ENCODE data around the gene ZP1. TPM values are rescaled to one million over a fixed set of nuclear protein-coding genes. Genes with fewer than 3 reads are reported as not detected.

ZP1 gene
- total RNA-seq, 1 experiment from 2014 or later: not detected

DNA sequence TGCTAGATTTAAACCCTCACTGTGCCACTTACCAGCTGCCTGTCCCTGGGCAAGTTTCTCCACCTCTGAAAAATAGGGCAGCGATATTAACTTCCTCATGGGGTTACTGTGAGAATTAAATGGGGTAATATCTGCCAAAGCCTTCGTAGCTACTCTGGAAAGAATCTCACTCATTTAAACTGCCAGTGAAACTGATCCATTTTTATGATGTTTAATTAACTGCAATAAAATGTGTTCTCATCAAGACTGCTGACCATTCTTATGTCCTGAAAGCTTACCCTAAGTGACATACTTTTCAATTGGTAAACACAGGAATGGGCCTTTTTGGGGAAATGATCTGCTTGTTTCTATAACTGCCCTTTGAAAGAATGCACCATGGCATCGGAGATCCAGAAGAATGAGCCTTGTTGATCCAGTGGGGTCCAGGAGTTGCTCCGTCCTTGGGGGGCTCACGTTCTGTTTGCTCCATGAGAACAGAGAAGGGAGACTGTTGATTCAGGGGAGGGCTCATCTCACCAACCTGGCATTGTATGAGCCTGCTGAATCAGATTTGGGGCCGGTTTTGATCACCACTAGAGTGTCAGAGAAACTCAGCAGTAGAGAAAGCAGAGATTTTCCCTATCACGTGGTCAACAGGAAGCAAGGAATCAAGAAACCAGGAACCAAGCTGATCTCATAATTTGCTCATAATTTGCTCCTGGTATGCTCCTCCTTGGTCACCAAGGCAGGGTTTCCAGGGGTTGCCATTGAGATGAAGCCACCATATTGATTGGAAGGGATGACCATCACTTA is 32.4 kb upstream of the ZP1 start:
- no peak overlapping the region for H3K27ac ChIP-seq (ENCODE audit: low read depth, low read length, poor library complexity, severe bottlenecking)
- peaks cover 5% of the 10 kb centered on the region for H3K27me3 ChIP-seq (replicated peaks; ENCODE audit: insufficient read depth, low read depth, low read length, poor library complexity)
- BruUV-seq (replicated peaks): no TSS peak
- H3K9me3 ChIP-seq (ENCODE audit: low read depth, low read length, poor library complexity, severe bottlenecking): no peaks in the 10 kb centered on the region
- ChIA-PET CTCF (interaction anchor here (1.0 kb wide), 1 partner anchor 64 kb away, joined by 3 read pairs; no protein-coding TSS in a partner anchor), POLR2A (ENCODE audit: low non-redundant PET) (interaction anchor here (0.6 kb wide), 1 partner anchor 26 kb away, joined by 4 read pairs; no protein-coding TSS in a partner anchor)
- TF ChIP-seq, protein P1, sequence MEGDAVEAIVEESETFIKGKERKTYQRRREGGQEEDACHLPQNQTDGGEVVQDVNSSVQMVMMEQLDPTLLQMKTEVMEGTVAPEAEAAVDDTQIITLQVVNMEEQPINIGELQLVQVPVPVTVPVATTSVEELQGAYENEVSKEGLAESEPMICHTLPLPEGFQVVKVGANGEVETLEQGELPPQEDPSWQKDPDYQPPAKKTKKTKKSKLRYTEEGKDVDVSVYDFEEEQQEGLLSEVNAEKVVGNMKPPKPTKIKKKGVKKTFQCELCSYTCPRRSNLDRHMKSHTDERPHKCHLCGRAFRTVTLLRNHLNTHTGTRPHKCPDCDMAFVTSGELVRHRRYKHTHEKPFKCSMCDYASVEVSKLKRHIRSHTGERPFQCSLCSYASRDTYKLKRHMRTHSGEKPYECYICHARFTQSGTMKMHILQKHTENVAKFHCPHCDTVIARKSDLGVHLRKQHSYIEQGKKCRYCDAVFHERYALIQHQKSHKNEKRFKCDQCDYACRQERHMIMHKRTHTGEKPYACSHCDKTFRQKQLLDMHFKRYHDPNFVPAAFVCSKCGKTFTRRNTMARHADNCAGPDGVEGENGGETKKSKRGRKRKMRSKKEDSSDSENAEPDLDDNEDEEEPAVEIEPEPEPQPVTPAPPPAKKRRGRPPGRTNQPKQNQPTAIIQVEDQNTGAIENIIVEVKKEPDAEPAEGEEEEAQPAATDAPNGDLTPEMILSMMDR (conservative IDR thresholded peaks at IDR 0.05; ENCODE audit: low read depth, low read length): no peak
- TF ChIP-seq EZH2 (IDR thresholded peaks at IDR 0.05; ENCODE audit: borderline replicate concordance, low read depth, low read length, poor library complexity, severe bottlenecking): no peak
- H3K36me3 ChIP-seq (ENCODE audit: insufficient read depth, low read length, poor library complexity, severe bottlenecking): no peaks in the 10 kb centered on the region
- H3K4me3 ChIP-seq (ENCODE audit: low read depth, low read length, poor library complexity, severe bottlenecking): no peak overlapping the region
- H3K4me1 ChIP-seq (ENCODE audit: insufficient read depth, low read length, poor library complexity, severe bottlenecking): no peaks in the 10 kb centered on the region
- peak; percentile 42 for DNase-seq (ENCODE audit: low spot score)
- intact Hi-C loops (cut with micrococcal nuclease; ENCODE audit: unreplicated experiment): loop anchor here (5.0 kb wide), 2 partner anchors 72 to 352 kb away; partner anchors contain the start of gene PRPF19

DNA sequence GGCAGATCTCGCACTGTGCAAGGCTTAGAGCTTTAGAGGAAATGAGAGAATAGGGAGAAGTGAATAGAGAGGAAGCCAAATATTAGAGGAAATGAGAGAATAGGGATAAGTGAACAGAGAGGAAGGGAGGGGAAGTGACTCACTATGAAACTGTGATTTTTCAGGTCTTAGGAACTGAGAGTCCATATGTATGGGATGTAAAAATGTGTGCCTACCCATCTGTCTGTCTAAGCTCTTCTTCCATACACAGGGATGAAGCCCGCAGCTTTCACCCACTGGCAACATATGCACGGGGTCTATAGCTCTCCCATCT is 31.9 kb upstream of the ZP1 start:
- Histone ChIP-seq H3K4me3 (ENCODE audit: low read depth, low read length, poor library complexity, severe bottlenecking) (no peak overlapping the region), H3K36me3 (ENCODE audit: insufficient read depth, low read length, poor library complexity, severe bottlenecking) (no peaks in the 10 kb centered on the region), H3K27ac (ENCODE audit: low read depth, low read length, poor library complexity, severe bottlenecking) (no peak overlapping the region), H3K9me3 (ENCODE audit: low read depth, low read length, poor library complexity, severe bottlenecking) (no peaks in the 10 kb centered on the region), H3K27me3 (replicated peaks; ENCODE audit: insufficient read depth, low read depth, low read length, poor library complexity) (peaks cover 5% of the 10 kb centered on the region), H3K4me1 (ENCODE audit: insufficient read depth, low read length, poor library complexity, severe bottlenecking) (no peaks in the 10 kb centered on the region)
- ChIA-PET CTCF (interaction anchor here (1.0 kb wide), 1 partner anchor 64 kb away, joined by 3 read pairs; no protein-coding TSS in a partner anchor), POLR2A (ENCODE audit: low non-redundant PET) (interaction anchor here (0.6 kb wide), 1 partner anchor 25 kb away, joined by 4 read pairs; no protein-coding TSS in a partner anchor)
- DNase-seq (ENCODE audit: low spot score): no peak
- BruUV-seq (replicated peaks): no TSS peak
- intact Hi-C loops (cut with micrococcal nuclease; ENCODE audit: unreplicated experiment): no loop called here
- TF ChIP-seq, protein P1 (conservative IDR thresholded peaks at IDR 0.05; ENCODE audit: low read depth, low read length): no peak
- no peak for TF ChIP-seq EZH2 (IDR thresholded peaks at IDR 0.05; ENCODE audit: borderline replicate concordance, low read depth, low read length, poor library complexity, severe bottlenecking)

DNA sequence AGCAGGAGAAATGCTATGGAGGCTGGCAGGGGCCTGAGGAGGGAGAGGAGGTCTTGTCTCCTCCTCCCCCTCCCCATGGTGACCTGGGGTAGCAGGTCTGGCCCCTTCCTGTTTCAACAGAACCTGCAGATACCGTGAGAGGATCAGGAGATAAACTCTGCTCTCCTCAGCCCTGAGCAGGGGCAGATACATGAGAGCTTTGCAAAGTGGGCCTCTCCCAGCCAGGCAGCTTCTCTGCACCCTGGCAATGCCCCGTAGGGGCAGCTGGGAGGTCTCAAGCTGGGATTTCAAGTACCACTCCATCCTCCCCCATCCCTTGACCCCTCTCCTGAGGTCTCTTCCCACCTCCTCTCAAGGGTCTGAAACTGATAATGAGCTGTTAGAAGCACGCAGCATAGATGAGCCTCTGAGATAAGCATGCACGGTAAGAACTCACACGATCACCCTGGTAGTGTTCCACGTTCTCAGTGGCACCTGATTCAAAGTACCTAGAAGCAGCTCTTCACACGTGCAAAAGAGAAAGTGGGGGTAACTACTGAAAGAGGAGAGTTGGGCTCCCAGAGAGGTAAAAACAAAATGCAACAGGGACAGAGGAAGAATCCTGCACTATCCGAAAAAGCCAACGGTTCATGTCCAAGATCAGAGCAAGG is 30.4 kb upstream of the ZP1 start:
- no peak for DNase-seq (ENCODE audit: low spot score)
- intact Hi-C loops (cut with micrococcal nuclease; ENCODE audit: unreplicated experiment): no loop called here
- BruUV-seq (replicated peaks): no TSS peak
- Histone ChIP-seq H3K27me3 (replicated peaks; ENCODE audit: insufficient read depth, low read depth, low read length, poor library complexity) (peaks cover 5% of the 10 kb centered on the region), H3K4me3 (ENCODE audit: low read depth, low read length, poor library complexity, severe bottlenecking) (no peak overlapping the region), H3K4me1 (ENCODE audit: insufficient read depth, low read length, poor library complexity, severe bottlenecking) (no peaks in the 10 kb centered on the region), H3K27ac (ENCODE audit: low read depth, low read length, poor library complexity, severe bottlenecking) (no peak overlapping the region), H3K9me3 (ENCODE audit: low read depth, low read length, poor library complexity, severe bottlenecking) (no peaks in the 10 kb centered on the region), H3K36me3 (ENCODE audit: insufficient read depth, low read length, poor library complexity, severe bottlenecking) (no peaks in the 10 kb centered on the region)
- POLR2A ChIA-PET (ENCODE audit: low non-redundant PET): no interaction called here
- TF ChIP-seq, protein P1 (conservative IDR thresholded peaks at IDR 0.05; ENCODE audit: low read depth, low read length): no peak
- TF ChIP-seq EZH2 (IDR thresholded peaks at IDR 0.05; ENCODE audit: borderline replicate concordance, low read depth, low read length, poor library complexity, severe bottlenecking): no peak
- CTCF ChIA-PET: no interaction called here

Data from A673 (cell line).